GM12874 (cell line): ENCODE measurements around the gene GALNT11.

ENCODE experiments used
- CTCF ChIP-seq: IDR thresholded peaks from 2 replicates; pipeline ENCODE4 v1.5.1; 2011; ENCODE audit warnings: low read depth, mild to moderate bottlenecking, control low read depth, low read length, moderate library complexity; ENCODE audit not compliant: insufficient read depth

The GALNT11 gene

GRCh38 chr7:151993977-151994676, 31.3 kb upstream of the GALNT11 start:
- no peak for TF ChIP-seq CTCF

- no peak for TF ChIP-seq CTCF
Measured at GRCh38 chr7:151999424-152000090, 25.9 kb upstream of the GALNT11 start.

- no peak for TF ChIP-seq CTCF
Measured at GRCh38 chr7:152000191-152000590, 25.3 kb upstream of the GALNT11 start.

GRCh38 chr7:152006336-152006735, 19.1 kb upstream of the GALNT11 start:
- no peak for TF ChIP-seq CTCF

- no peak for TF ChIP-seq CTCF
Measured at GRCh38 chr7:152011860-152012259, 13.6 kb upstream of the GALNT11 start.

- no peak for TF ChIP-seq CTCF
Measured at GRCh38 chr7:152013230-152013629, 12.2 kb upstream of the GALNT11 start.

- TF ChIP-seq CTCF, result no peak
Measured at GRCh38 chr7:152013974-152014373, 11.5 kb upstream of the GALNT11 start.
